ENCODE results near the gene PTPRN2.

The PTPRN2 gene

DNA sequence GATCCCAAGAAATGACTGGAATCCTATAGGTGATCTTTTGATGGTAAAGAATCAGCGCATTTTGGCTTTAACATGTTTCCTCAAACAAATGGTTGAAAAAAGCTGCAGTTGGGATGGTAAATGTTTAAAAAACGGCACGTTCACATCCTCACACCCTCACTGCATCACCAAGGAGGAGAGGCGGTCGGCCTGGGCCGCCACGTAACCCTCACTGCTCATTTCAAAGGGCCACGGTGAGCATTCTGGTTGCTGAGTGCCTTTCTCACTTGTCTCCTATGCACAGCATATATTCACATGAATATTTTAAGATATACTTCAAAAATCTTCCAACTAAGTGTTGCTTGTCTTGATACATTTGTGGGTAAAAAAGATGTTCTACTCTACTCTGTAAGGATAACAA, 1017.7 kb downstream of the PTPRN2 start:
- DNase-seq (ENCODE audit: low spot score) = no peak
- no peak overlapping the region for H3K27ac ChIP-seq
- TF ChIP-seq, protein P1, sequence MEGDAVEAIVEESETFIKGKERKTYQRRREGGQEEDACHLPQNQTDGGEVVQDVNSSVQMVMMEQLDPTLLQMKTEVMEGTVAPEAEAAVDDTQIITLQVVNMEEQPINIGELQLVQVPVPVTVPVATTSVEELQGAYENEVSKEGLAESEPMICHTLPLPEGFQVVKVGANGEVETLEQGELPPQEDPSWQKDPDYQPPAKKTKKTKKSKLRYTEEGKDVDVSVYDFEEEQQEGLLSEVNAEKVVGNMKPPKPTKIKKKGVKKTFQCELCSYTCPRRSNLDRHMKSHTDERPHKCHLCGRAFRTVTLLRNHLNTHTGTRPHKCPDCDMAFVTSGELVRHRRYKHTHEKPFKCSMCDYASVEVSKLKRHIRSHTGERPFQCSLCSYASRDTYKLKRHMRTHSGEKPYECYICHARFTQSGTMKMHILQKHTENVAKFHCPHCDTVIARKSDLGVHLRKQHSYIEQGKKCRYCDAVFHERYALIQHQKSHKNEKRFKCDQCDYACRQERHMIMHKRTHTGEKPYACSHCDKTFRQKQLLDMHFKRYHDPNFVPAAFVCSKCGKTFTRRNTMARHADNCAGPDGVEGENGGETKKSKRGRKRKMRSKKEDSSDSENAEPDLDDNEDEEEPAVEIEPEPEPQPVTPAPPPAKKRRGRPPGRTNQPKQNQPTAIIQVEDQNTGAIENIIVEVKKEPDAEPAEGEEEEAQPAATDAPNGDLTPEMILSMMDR (IDR thresholded peaks at IDR 0.05) = no peak
- H3K4me3 ChIP-seq = no peak overlapping the region

DNA sequence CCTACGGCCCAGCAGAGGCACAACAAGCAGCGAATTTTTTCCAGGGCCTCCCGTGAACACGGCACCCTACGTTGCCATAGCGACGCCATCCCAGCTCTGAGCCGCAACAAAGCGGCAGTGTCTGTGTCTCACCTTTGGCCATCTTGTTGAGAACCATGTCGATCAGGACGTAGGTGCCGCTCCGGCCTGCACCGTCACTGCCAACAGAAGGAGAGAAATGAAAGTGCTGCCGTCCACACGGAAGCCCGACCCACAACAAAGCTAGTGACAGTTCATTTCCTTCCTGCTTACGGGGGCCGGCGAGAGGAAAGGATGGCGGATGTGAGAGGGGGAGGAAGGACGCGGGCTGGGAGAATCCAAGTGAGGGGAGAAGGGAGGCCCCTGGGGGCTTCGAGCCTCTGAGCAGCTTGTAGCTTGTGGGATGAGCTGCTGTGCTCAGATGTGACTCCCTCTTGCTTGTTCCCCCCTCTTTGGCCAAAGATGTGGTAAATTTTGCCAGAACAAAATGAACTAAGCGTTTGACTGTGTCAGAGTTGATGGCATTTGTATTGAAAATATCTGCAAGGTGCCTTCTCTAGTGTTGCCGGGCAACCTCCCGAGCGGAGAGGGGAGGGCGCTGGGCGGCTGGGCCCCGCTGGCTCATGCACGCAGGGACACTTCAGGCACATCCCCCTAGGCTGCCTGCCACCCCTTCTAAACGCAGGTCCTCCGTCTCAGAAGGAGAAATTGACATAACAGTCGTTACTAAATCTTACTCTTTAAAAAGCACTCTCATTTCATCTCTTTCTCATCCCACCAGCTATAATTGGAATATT, 1018.6 kb downstream of the PTPRN2 start:
- DNase-seq (ENCODE audit: low spot score) = no peak
- TF ChIP-seq, protein P1 (IDR thresholded peaks at IDR 0.05) = no peak
- Histone ChIP-seq H3K4me3 (peak overlapping the region; percentile 77), H3K27ac (peak overlapping the region in 1 of 2 donors; percentile 32)

DNA sequence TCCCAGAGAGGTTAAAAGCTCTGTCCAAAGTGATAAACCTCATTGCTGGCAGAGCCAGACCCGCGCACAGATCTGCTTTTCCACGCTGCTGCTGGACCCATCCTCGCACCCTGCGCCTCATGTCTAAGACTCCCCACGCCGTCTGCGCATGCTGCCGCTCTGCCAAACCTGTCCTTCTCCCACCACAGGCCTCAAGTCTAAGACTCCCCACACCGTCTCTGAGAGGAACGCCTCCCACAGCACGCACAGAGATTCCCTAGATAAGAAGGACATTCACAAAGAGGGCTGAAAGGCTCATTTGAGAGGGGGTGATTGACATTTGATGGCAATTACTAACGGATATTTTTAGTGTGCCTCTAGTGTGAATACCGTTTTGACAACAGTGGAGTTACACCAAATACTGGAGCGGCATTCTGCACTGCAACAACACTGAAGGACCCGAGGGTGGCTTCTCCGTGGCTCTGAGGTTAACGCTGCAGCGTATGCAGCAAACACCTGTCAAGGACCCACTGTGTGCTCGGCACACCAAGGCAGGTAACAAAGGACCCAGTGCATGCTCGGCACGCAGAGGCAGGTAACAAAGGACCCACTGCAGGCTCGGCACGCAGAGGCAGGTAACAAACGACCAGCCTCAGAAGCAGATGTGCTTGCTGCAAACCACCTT, 1019.4 kb downstream of the PTPRN2 start:
- Histone ChIP-seq H3K27ac (peak overlapping the region in 1 of 2 donors; percentile 32), H3K4me3 (peak overlapping the region; percentile 77)
- TF ChIP-seq, protein P1 (IDR thresholded peaks at IDR 0.05) = no peak
- DNase-seq (ENCODE audit: low spot score) = no peak

DNA sequence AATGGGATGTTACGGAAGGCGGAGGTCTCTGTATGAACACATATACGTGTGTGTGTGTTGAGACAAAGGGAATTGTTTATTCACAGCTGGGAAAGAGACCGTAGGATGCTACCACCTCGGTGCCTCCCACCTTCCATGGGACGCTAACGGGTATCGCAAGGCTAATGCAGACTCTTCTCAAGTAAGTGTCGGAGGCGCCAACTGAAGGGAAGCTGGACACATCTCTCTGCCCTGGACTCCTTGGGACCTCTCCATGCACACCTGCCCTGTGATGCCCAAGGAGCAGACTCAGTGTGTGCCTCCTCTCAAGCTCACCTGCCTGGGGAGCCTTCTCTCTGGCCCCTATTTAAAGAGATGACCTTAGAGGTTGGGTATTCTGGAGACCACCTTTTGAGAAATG, 1020.0 kb downstream of the PTPRN2 start:
- H3K27ac ChIP-seq = no peak overlapping the region
- H3K4me3 ChIP-seq = no peak overlapping the region
- no peak for DNase-seq (ENCODE audit: low spot score)
- TF ChIP-seq, protein P1 (IDR thresholded peaks at IDR 0.05) = no peak

DNA sequence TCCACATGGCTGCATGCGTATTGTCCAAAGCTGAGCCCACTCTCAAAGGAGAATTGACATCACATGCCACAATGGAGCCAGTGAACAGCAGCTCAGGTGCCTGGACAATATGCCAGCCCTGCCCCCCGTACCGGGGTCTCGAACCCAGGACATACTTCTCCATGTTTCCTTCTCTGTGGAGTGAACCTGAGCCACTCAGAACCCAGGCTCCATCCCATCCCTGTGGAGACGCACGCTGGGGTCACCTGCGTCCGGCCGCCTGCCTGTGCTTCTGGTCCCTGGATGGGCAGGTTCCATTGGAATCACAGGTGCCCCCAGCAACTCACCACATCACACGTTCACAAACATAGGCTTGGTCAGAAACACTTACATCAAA, 1021.0 kb downstream of the PTPRN2 start:
- Histone ChIP-seq H3K4me3 (no peak overlapping the region), H3K27ac (no peak overlapping the region)
- no peak for DNase-seq (ENCODE audit: low spot score)
- TF ChIP-seq, protein P1 (IDR thresholded peaks at IDR 0.05) = no peak

DNA sequence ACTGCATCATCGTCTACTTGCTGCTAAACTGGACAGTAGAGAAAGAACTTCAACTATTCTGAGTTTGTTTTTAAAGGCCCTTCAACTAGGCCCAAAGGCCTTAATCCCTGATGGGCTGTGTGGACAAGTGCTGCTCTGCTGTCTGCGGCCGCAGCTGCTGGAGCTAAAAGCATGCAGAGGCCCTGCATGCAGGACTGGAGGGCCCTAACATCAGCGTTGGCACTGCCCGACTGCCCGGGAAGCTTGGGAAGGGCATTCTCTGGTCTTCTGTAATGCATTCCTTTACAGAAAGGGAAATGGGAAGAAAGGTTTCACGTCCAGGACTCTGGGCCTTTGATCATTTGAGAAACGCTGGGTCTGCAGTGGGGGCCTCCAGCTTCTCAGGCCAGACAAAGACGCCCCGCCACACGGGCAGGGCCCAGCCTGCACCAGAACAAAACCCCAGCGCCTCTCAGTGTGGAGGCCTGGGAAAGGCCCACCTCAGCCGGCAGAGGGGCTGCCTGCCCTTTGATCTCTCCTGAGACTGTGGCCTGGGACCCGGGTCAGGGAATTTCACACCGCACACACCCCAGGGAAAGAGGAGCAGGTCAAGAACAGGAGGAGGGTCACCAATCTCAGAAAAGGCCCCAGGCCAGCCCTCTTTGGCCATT, 1021.5 kb downstream of the PTPRN2 start:
- no peak for DNase-seq (ENCODE audit: low spot score)
- TF ChIP-seq, protein P1 (IDR thresholded peaks at IDR 0.05) = no peak
- no peak overlapping the region for H3K27ac ChIP-seq

More for the DNA sequence above, 1021.5 kb downstream of the PTPRN2 start:
- no peak overlapping the region for H3K4me3 ChIP-seq
